Ammon's horn (tissue), 1 donor: ENCODE measurements around the gene NUMB.
"Not testable (repeated sequence)": the region's sequence is repeated elsewhere in the genome, so short reads cannot be mapped to it uniquely, and the experiment has no call there.

ENCODE experiments used
- DNase-seq: peaks from one replicate; pipeline ENCODE4 v3.0.0-alpha.2; 2016; ENCODE audit warnings: low spot score

NUMB gene

DNA sequence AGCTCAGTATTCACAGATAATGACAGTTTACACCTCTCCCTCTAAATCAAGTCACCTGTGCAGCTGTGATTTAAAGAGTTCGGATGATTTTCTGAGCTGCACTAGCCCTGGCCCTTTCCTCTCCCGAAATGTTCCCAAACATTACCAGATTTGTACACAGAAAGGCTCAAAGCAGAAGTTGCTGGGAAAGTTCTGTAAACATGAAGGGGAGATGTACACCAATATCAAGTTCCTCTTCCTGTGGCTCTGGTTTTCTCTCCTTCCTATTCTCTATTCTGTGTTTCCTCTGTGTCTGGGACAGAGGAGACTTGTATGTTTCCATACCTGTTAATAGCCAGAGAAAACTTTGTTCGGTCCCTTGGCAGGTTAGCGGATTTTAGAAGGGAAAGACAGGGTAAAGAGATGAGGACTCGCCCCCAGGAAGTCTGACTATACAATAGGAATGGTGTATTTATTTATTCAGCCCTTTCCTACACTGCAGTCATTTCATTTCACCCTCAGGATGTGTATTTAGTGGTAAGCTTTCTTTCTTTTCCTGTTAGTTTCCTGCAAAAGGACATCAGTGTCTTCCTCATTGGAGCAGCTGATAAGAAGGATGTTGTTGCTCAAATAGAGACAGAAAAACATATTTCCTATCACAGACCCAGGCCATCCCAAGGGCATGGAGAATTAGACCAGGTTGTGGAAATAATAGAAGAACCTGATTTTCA is 7.6 kb upstream of the NUMB start:
- DNase-seq, result peak; percentile 37

- DNase-seq, result peak; percentile 80
Observed at GRCh38 chr14:73463411-73463810, 5.1 kb upstream of the NUMB start.

DNA sequence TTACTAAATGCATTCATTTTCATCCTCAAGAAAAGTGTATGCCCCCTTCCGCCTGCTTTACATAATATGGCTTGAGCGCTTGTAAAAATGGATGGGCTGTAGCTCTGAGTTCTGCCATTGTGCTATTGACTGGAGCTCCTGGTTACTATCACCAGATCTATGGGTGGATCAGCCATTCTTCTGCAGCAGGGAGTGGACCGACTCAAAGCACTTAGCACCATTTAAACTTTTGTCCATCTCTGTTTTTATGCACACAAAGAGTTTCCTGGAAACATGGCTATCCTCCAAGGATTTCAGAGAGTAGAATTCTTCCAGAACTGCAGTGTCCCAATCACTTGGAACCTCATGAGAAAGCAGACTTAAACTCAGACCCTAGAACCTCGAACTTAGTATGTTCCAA is 4.5 kb upstream of the NUMB start:
- no peak for DNase-seq

- DNase-seq, result peak; percentile 80
Observed at GRCh38 chr14:73462048-73462715, 3.8 kb upstream of the NUMB start.

DNA sequence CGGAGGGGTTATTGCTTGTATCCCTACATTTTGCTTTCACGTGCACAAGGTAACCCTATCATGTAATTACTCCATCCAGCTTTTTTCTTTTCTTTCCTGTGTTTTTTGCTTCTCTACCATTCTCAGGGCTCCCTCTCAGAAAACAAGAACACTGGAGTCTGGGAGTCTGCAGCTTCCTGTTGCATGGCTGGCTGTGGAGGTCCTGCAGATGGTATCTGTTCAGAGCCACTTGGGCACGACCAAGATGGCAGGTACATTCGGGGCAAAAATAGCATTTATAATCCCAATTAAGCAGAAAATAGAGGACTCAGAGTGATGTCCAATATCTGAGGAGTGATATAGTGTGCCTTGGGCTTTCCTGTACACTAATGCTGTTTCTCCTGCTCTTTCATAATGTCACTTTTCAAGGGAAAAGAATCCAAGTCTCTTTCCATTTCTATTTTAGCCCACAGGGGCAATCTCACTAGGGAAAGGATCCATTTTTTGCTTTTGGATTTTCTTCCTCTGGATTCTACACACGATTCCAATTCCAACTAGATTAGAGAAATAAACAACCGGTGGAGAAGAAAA is 3.2 kb upstream of the NUMB start:
- no peak for DNase-seq

- peak; percentile 37 for DNase-seq
Observed at GRCh38 chr14:73460691-73461127, 2.4 kb upstream of the NUMB start.

GRCh38 chr14:73459959-73460358 is 1.6 kb upstream of the NUMB start:
- DNase-seq, result no peak

DNA sequence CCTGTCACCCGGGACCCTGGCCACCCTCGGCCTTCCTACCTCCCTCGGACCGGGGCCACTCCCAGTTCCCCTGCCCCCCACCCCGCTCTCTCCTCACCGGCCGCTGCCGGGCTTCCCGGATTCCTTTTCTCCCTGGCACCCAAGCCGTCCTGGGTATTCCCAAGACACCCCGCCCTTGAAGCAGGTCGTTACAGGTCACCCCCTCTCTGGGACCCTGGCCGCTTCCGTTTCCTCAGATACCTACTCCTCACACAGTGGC is 493 bp downstream of the NUMB start:
- DNase-seq, result no peak

DNA sequence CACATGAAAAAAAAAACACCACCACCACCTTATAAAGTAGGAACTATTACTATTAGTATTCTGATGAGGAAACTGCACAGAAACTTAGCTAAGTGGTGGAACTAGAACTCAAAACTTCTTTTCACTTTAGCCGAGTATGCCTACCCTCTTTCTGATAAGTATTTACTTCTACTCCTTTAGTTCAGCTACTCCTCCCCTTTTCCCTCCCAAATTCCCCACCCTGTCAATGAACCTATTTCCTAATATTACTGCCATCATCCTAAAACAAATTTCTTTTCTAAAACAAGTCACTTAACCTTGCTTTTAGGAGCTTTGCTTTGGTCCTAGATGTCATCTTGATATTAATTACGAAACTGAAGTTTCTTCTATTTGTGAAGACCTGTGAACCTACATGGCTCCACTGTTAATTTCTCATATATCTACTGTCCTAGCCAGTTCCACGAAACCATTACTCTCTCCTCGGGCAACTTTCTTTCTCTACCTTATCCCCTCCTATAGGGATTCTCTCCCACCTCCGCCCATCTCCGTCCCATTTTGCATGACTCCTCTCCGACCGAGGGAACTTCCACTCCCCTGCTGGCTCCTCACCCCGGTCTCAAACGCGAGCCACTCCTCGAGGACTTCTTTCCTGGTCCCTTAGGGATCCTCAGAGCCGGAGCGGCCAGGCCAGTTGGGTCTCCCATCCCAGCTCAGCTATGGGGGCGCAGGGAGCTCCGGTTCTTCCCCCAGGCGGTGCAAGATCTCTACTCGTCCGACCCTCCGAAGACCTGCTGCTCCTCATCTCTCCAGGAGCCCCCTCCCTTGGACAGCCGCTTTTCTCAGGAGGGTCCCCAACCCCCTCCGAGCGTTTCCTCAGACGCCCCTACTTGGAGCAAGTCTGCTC is 1.1 kb downstream of the NUMB start:
- DNase-seq, result peak; percentile 24

DNA sequence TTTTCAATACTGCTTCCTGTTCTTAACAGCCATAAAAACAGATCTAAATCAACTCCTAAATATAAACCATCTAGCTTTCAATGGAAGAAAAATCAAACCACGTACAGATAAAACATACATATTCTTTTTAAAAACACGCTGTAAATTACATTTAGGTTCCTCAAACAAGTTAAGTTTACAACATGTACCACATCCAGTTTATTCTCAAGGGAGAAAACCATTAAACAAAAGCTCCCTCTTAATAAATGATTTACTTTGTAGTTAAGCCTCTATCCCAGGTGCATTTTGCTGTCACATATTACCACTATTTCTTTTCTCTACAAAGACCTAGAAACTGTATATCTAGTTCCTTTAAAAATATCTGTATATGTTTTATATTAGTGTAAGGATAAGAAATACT is 3.1 kb downstream of the NUMB start:
- no peak for DNase-seq

- DNase-seq, result no peak
Observed at GRCh38 chr14:73452341-73453186, 5.8 kb downstream of the NUMB start.

DNA sequence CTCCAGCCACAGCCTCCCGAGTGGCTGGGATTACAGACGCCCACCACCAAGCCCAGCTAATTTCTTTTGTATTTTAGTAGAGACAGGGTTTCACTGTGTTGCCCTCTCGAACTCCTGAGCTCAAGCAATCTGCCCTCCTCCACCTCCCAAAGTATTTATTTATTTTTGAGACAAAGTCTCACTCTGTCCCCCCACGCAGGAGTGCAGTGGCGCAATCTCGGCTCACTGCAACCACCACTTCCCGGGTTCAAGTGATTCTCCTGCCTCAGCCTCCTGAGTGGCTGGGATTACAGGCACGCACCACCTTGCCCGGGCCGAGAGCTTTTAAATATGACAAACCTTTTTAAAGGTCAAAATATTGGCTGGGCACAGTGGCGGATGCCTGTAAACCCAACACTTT is 14.6 kb downstream of the NUMB start:
- DNase-seq, result no peak

- no peak for DNase-seq
Observed at GRCh38 chr14:73441286-73441685, 17.1 kb downstream of the NUMB start.

DNA sequence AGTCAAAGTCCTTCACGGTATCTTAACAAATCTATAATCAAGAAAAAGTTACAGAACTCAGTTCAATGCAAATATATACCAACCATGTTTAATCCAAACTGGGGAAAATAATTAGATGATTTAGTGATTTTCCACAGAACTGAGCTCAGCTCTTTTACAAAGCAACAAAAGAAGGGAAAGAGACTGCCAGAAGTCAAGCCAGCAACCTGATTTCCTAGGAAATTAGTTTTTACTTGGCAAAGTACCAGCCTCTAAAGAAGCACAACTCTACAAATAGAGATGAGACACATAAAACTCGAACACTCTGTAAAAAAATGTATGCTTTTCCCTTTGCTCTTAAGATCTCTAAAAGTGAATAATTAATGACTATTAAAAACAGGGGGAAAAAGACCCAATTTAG is 19.4 kb downstream of the NUMB start:
- DNase-seq, result no peak

GRCh38 chr14:73437206-73437605 is 21.1 kb downstream of the NUMB start:
- DNase-seq, result no peak

DNA sequence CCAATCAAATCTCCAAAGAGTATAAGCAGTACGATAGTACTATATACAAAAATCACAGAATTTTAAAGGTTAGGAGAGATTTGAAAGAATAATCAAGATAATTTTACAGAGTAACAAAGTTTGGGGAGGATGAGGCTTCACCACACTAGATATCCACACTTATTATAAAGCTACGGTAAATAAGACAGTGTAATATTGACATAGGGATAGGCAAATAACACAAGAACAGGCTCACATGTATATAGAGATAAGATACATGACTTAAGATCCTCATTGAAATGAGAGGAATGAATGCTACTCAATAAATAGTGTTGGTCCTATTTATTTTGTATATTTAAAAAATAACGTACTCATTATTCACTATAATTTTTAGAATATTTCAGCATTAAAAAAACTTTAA is 26.2 kb downstream of the NUMB start:
- no peak for DNase-seq

DNA sequence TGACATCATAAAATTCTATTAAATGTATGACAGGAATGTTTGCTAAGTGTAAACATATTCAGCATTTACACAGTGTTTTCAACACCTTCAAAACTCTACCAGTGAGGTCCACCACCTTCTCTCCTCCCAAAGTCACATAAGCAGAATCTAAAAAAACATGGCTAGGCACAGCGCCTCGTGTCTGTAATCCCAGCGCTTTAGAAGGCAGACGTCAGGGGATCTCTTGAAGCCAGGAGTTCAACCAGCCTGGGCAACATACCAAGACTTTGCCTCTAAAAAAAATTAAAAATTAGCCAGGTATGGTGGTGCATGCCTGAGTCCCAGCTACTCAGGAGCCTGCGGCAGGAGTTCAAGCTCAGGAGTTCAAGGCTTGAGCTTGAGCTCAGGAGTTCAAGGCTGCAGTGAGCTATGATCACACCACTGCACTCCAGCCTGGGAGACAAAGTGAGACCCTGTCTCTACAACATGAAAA is 30.0 kb downstream of the NUMB start:
- no peak for DNase-seq

DNA sequence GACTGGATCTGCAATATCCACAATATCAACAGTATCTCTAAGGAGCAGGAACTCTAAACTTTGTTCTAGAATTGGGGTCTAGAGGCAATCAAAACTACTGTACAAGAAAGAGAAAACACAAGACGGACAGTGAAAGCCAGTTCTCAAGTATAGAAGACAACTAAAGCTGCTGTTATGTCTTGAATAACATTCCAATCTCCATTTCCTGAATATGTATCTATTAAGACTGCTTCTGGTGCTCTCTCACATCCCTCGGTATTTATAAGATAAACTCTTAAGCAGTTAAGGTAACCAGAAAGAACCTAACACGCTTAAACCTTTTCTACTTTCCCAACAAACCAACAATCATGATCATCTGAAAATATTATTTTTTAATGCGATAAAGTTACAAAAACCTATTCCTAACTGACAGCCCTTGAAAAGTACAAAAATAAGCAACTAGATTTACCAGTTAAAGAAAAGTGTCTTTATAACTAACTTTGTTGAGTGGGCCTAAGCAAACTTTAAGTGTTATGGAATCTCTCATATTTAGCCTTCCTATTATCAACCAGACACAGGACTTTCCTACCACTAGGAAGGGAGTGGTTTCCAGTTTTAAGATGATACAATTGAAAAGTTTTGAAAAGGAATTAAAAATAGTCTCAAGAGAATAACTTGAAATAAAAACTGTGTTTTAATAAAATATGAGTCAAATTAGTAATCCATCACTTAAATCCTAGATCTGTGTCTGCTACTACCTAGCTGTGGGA is 30.7 kb downstream of the NUMB start:
- DNase-seq, result no peak

DNA sequence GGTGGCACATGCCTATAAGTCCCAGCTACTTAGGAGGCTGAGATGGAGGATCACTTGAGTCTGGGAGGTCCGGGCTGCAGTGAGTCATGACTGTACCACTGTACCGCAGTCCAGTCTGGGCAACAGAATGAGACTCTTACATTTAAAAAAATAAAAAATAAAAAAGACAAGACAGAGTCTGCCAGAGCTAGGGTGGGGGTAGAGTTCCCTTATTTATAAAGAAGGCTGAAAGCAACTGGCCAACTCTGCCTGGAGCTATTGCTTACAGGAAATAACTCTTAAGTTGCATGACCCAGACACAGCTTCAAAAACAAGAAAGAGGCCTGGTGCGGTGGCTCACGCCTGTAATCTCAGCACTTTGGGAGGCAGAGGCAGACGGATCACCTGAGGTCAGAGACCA is 31.5 kb downstream of the NUMB start:
- DNase-seq, result no peak

- DNase-seq, result peak; percentile 15
Observed at GRCh38 chr14:73424453-73424852, 33.9 kb downstream of the NUMB start.

GRCh38 chr14:73423092-73423491 is 35.3 kb downstream of the NUMB start:
- not testable (repeated sequence) for DNase-seq
